ENCODE results near the gene DNAI1. TPM values are rescaled to one million over a fixed set of nuclear protein-coding genes. Genes with fewer than 3 reads are reported as not detected.

The DNAI1 gene
- total and polyA plus RNA-seq, 2 of the 4 experiments (the other 2 are of a cell fraction), result not detected

DNA sequence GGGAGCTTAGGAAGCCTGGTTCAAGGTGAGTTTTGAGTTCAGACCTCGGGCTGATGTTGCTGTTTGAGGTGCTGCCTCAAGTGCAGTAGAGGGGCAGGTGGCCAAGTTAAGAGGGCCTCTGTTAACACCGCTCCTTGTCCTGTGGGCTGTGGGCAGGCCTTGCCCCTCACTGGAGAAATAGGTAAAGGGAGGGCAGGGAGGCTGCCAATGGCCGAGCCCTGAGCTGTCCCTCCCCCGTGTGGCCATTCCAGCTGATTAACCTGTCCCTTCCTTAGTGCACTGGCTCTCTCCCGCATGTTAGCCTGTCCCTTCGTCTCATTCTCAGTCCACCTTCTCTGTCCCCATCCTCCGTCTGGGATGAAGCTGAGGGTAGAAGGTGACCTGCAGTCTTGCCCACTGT lies 109.5 kb downstream of the DNAI1 start:
- H3K18ac ChIP-seq (ENCODE audit: low read depth, low read length), result no peak overlapping the region
- H2BK20ac ChIP-seq (ENCODE audit: low read depth, low read length), result no peak overlapping the region
- H3K4me3 ChIP-seq (ENCODE audit: insufficient read depth, low read depth, low read length), result no peak overlapping the region
- ATAC-seq (ENCODE audit: low read depth) (no peak), DNase-seq (no peak)
- no peak overlapping the region for H3K27ac ChIP-seq (ENCODE audit: insufficient read depth, low read length)
- peaks cover 84% of the 10 kb centered on the region for H3K27me3 ChIP-seq (ENCODE audit: control insufficient read depth, insufficient read depth, low read length)
- H3K56ac ChIP-seq (ENCODE audit: extremely low read depth, insufficient read depth, low read length), result no peak overlapping the region
- no peaks in the 10 kb centered on the region for H3K36me3 ChIP-seq (ENCODE audit: control insufficient read depth, insufficient read depth, low read length)
- H3K4ac ChIP-seq (ENCODE audit: low read depth, low read length), result no peak overlapping the region
- no CpG with 5 or more reads among the region's 7 CpGs for WGBS, 2 experiments (ENCODE audit: extremely low coverage in 2 of 2, insufficient read length in 1 of 2)
- no peak overlapping the region for H3K9ac ChIP-seq (ENCODE audit: low read depth, low read length)
- no peak overlapping the region for H4K5ac ChIP-seq (ENCODE audit: low read depth, low read length)
- no peak overlapping the region for H3K23ac ChIP-seq (ENCODE audit: low read depth, low read length)
- ChIA-PET CTCF (no interaction called here), POLR2A (ENCODE audit: unreplicated experiment) (no interaction called here)
- H4K8ac ChIP-seq (ENCODE audit: low read depth in 2 of 2, low read length in 2 of 2), result no peak overlapping the region
- no peak overlapping the region for H4K91ac ChIP-seq (ENCODE audit: insufficient read depth, low read depth, low read length)
- H2BK120ac ChIP-seq (ENCODE audit: low read depth, low read length), result no peak overlapping the region
- in situ Hi-C loops (cut with MboI; ENCODE audit: low sequenced_read_pairs) (no loop called here), intact Hi-C loops (cut with micrococcal nuclease) (no loop called here), dilution Hi-C loops (cut with HindIII; ENCODE audit: low sequenced_read_pairs, unreplicated experiment) (no loop called here)
- no peaks in the 10 kb centered on the region for H3K79me1 ChIP-seq (ENCODE audit: low read depth in 1 of 2, low read length in 2 of 2)
- no TSS peak for BruUV-seq (replicated peaks)
- no peaks in the 10 kb centered on the region for H4K20me1 ChIP-seq (ENCODE audit: insufficient read depth, low read length)
- no peak overlapping the region for H3K14ac ChIP-seq (replicated peaks; ENCODE audit: low read depth, low read length)
- no peak overlapping the region for H2AK5ac ChIP-seq (ENCODE audit: low read depth, low read length)
- no peak overlapping the region for H2BK5ac ChIP-seq (ENCODE audit: low read depth, low read length, poor library complexity, severe bottlenecking)
- H3K9me3 ChIP-seq (ENCODE audit: control insufficient read depth, insufficient read depth, low read length), result no peaks in the 10 kb centered on the region
- H2AK9ac ChIP-seq (replicated peaks; ENCODE audit: low read depth, low read length, poor library complexity), result no peak overlapping the region
- no peak overlapping the region for H3K4me2 ChIP-seq (ENCODE audit: low read depth, low read length)
- no peak overlapping the region for H2BK15ac ChIP-seq (ENCODE audit: low read depth, low read length)
- no peak for TF ChIP-seq CEBPB (IDR thresholded peaks at IDR 0.05; ENCODE audit: low read depth, low read length)
- 0 out of 2 replicates have a peak, but pooled peaks cover 3% of the 10 kb centered on the region for H3K9me1 ChIP-seq (ENCODE audit: insufficient read depth, low read length)
- H2AFZ ChIP-seq (replicated peaks; ENCODE audit: low read length, poor library complexity), result no peak overlapping the region
- no peaks in the 10 kb centered on the region for H3K4me1 ChIP-seq (ENCODE audit: control insufficient read depth, insufficient read depth, low read length)

Data from IMR-90 (cell line).